ENCODE data around the gene NAXD. TPM values are rescaled to one million over a fixed set of nuclear protein-coding genes. Genes with fewer than 3 reads are reported as not detected.
A peak's percentile ranks its signal among the peaks of the same experiment; 100 is the strongest.

Gene NAXD
- total RNA-seq, 6 donors from 2014 or later = 19.6 to 38.8 (median 29.4) TPM

DNA sequence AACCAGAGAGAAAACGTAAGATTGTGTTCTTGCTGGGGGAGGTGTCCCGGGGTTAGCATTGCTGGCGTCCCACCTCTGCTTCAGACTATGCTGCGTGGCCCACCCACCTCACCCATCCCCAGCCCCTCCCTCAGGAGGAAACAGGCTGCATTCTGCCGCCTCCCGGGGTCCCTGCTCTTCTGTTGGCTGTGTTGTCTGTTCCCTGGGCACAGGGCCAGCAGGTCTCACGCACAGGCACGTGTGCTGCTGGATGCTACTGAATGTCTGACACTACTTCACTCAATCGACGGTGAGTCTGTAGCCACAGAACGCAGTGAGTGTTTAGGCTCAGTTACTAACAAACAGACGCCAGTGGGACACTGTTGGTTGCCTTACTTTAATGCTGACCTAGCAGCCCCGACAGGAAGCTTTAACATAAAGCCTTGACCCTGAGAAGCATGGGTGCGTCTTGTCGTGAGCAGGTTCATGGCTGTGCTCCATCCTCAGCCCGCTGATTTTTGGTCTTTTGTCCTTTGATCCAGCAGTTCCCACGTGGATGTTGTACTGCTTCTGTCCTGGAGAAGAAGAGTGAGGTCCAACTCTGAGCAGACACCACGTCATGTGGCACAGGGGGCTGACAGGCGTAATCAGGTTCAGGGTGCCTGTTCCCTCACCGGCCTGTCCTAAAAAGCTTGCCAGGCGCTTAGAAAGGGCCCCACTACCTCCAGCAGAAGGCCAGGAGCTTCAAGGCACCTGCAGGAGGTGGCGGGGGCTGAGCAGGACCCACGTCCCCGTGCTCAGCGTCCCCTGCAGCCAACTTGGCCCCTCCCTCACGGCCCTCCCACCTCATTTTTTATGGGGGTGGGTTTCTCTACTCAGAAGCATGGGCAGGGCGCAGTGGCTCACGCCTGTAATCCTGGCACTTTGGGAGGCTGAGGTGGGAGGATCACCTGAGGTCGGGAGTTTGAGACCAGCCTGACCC, 26.0 kb downstream of the NAXD start:
- Histone ChIP-seq H3K27ac (peak overlapping the region in 1 of 4 donors; percentile 8), H3K4me3 (no peak overlapping the region), H3K27me3 (no peaks in the 10 kb centered on the region), H3K4me1 (peaks cover 0 to 7% (median 4%) of the 10 kb centered on the region in 4 donors), H3K36me3 (peaks cover 14 to 98% (median 76%) of the 10 kb centered on the region in 4 donors), H3K9me3 (no peaks in the 10 kb centered on the region)
- no peak for DNase-seq
- no peak for ATAC-seq (ENCODE audit: low FRiP score in 2 of 2)
- TF ChIP-seq EP300 (IDR thresholded peaks at IDR 0.05) (no peak), POLR2AphosphoS5 (IDR thresholded peaks at IDR 0.05) (no peak), CTCF (IDR thresholded peaks at IDR 0.05) (no peak), POLR2A (IDR thresholded peaks at IDR 0.05) (no peak)
- WGBS, 2 donors = 80 to 91% methylated on average over 21 to 29 of the region's 29 CpGs

DNA sequence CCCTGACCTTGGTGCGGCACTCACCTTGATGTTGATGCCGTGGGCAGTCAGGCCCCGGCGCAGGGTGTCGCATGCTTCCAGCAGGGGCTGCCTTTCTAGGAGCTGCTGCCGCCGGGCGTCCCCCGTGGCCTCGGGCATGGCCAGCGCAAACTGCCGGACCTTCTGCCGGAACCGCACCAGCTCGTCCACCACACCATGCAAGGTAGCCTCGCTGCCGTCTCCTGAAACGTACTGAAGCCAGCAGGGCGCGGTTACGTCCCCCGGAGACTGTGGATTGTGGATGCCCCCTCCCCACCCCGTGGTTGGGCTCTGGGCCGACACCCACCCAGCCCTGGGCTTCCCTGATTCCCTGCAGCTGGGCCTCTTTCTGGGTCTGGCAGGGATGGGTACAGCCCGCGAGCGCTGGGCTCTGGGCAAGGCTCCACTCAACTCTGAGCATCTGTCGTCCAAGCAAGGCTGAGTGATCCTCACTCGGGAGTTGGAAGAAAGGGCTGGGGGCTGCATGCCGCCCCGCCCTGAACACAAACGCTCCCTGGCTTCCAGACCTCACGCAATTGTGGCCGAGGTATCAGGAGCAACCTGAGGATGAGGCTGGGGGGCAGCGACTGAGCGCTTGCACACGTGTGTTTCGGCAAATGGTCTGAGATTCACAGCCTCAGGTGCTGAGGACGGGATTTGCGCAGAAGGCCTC, 27.1 kb downstream of the NAXD start:
- DNase-seq (peak in 1 of 2 donors; percentile 82), ATAC-seq (ENCODE audit: low FRiP score in 2 of 2) (no peak)
- H3K27me3 ChIP-seq = no peaks in the 10 kb centered on the region
- no peaks in the 10 kb centered on the region for H3K9me3 ChIP-seq
- no peak overlapping the region for H3K27ac ChIP-seq
- peaks cover 10 to 90% (median 68%) of the 10 kb centered on the region in 4 donors for H3K36me3 ChIP-seq
- no peak overlapping the region for H3K4me3 ChIP-seq
- peaks cover 0 to 7% (median 4%) of the 10 kb centered on the region in 4 donors for H3K4me1 ChIP-seq
- 89 to 93% methylated on average over 11 to 28 of the region's 40 CpGs for WGBS, 2 donors
- TF ChIP-seq POLR2AphosphoS5 (IDR thresholded peaks at IDR 0.05) = no peak
- no peak for TF ChIP-seq EP300 (IDR thresholded peaks at IDR 0.05)
- TF ChIP-seq CTCF (IDR thresholded peaks at IDR 0.05) = no peak
- TF ChIP-seq POLR2A (IDR thresholded peaks at IDR 0.05) = no peak

DNA sequence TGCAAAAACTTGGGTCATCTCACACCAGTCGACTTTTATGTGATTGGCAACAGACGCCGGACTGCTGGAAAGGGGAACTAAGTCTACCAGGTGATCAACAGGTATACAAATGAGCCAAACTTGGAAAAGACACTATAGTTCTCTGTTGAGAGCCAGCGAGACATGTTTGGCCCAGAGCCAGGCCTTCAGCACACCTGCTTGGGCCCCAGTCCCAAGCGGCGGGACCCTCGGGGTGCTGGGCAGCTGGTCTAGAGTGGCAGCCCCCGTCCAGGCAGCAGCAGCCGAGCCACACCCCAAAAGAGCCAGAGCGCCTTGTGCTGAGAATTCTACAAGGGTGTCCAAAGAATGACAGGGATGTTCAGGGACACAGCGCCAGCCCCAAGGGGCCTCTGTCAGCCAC, 28.0 kb downstream of the NAXD start:
- ATAC-seq (ENCODE audit: low FRiP score in 2 of 2) = no peak
- Histone ChIP-seq H3K4me3 (no peak overlapping the region), H3K27me3 (no peaks in the 10 kb centered on the region), H3K36me3 (peaks cover 10 to 84% (median 59%) of the 10 kb centered on the region in 4 donors), H3K4me1 (peaks cover 0 to 7% (median 4%) of the 10 kb centered on the region in 4 donors), H3K9me3 (no peaks in the 10 kb centered on the region), H3K27ac (no peak overlapping the region)
- 72 to 79% methylated on average over 5 to 11 of the region's 11 CpGs for WGBS, 2 donors
- TF ChIP-seq CTCF (IDR thresholded peaks at IDR 0.05) (no peak), POLR2AphosphoS5 (IDR thresholded peaks at IDR 0.05) (no peak), EP300 (IDR thresholded peaks at IDR 0.05) (no peak), POLR2A (IDR thresholded peaks at IDR 0.05) (no peak)
- no peak for DNase-seq

DNA sequence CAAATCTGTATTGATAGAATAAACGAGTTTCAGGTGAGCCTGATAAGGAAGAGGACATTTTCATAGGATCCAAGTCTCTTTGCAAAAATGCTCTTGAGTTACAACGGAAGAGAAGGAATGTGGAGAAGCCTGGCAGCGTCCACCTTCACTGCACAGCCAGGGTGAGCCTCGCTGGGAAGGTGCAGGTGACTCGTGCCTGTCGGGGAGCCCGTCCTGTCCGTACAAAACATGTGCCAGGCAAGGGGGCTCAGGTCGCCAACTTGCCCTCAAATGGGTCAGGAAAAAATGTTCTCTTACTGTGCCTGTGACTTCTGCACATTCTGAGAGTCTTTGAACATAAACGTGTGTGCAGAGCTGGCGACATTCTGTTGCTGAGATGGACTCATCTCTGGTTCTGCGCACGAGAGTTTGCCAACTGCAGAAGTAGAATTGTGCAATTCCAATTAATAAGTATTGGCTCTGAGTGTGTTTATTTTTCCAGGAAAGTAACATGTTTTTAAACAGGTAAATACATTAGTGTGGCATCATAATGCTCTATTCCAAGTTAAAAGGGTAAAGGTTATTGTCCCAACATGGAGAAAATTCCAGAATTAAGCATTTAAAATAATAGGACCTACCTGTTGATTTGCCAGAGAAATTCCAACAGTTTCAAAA, 28.6 kb downstream of the NAXD start:
- DNase-seq = no peak

More for the DNA sequence above, 28.6 kb downstream of the NAXD start:
- no peak overlapping the region for H3K27ac ChIP-seq
- H3K4me3 ChIP-seq = no peak overlapping the region
- 79 to 83% methylated on average over 13 of the region's 13 CpGs for WGBS, 2 donors
- no peaks in the 10 kb centered on the region for H3K27me3 ChIP-seq
- ATAC-seq (ENCODE audit: low FRiP score in 2 of 2) = no peak
- TF ChIP-seq POLR2A (IDR thresholded peaks at IDR 0.05) (no peak), CTCF (IDR thresholded peaks at IDR 0.05) (no peak), EP300 (IDR thresholded peaks at IDR 0.05) (no peak), POLR2AphosphoS5 (IDR thresholded peaks at IDR 0.05) (no peak)
- H3K36me3 ChIP-seq = peaks cover 7 to 83% (median 54%) of the 10 kb centered on the region in 4 donors
- H3K4me1 ChIP-seq = peaks cover 0 to 7% (median 4%) of the 10 kb centered on the region in 4 donors
- H3K9me3 ChIP-seq = no peaks in the 10 kb centered on the region

Measured in upper lobe of left lung (tissue), 6 donors.